Psoas muscle (tissue), 8 donors: ENCODE results near the gene EEF1AKMT4. TPM values are rescaled to one million over a fixed set of nuclear protein-coding genes. Genes with fewer than 3 reads are reported as not detected.
A peak's percentile ranks its signal among the peaks of the same experiment; 100 is the strongest.

Source experiments
- ATAC-seq, 4 donors: fragments of 200-7000 bp; cut with Tn5 transposase; one replicate each; pipeline ENCODE4 v1.9.1; 2020; ENCODE audit warnings: moderate library complexity in 3 of 4, mild to moderate bottlenecking in 2 of 4
- DNase-seq, 2 donors: peaks; one replicate each; pipeline ENCODE4 v3.0.0-alpha.2; 2020
- H3K27ac ChIP-seq: fragments of 200-600 bp; one replicate; pipeline ENCODE4 v1.8.0; 2022
- H3K27me3 ChIP-seq, 3 donors: fragments of 200-600 bp in 1 of 3; one replicate each; pipeline versions ENCODE4 v1.6.1 to v1.8.0; 2013 to 2022; ENCODE audit warnings: low read length in 2 of 3, mild to moderate bottlenecking in 2 of 3, moderate library complexity in 1 of 3; ENCODE audit not compliant: insufficient read depth in 3 of 3
- H3K36me3 ChIP-seq, 2 donors: fragments of 200-600 bp in 1 of 2; one replicate each; pipeline versions ENCODE4 v1.6.1 to v1.8.0; 2013 to 2022; ENCODE audit warnings: low read depth in 1 of 2, mild to moderate bottlenecking in 1 of 2, moderate library complexity in 1 of 2; ENCODE audit not compliant: insufficient read depth in 1 of 2
- H3K4me1 ChIP-seq: fragments of 200-600 bp; one replicate; pipeline ENCODE4 v1.8.0; 2022
- H3K4me3 ChIP-seq: fragments of 200-600 bp; one replicate; pipeline ENCODE4 v1.8.0; 2022; ENCODE audit warnings: mild to moderate bottlenecking
- H3K9me3 ChIP-seq: fragments of 200-600 bp; one replicate; pipeline ENCODE4 v1.8.0; 2022
- WGBS, 3 donors: extraction: QIAGEN DNeasy Blood & Tissue Kit; methylation state at CpG; one replicate each; pipeline versions ENCODE4 v1.1.6 to v1.1.7; 2013; 5-methylcytosine and 5-hydroxymethylcytosine counted together
- intact Hi-C, 2 donors: fragments of 100-400 bp; cut with DNase I; formaldehyde crosslinking; loops; one replicate each; pipeline versions ENCODE4 v1.11.0 to v1.14.2; 2022
- polyA plus RNA-seq, 3 donors: library from polyadenylated mRNA; stranded (reverse); fragments of 200-250 nt; gene quantifications; one replicate each; pipeline ENCODE4 v1.2.3, GENCODE V29; 2013
- total RNA-seq, 4 donors: library from RNA; stranded (reverse); fragmentation: NEBNext Ultra II Directional in 2 of 4; extraction: Animal tissue kit (Norgen Biotek cat#: 25700) in 2 of 4; gene quantifications; one replicate each; pipeline versions ENCODE4 v1.2.1 to v1.2.4, GENCODE V29; 2021 to 2023
- TF ChIP-seq, protein P1 (sequence below): fragments of 200-600 bp; IDR thresholded peaks from one replicate; pipeline ENCODE4 v1.8.0; 2022; ENCODE audit warnings: antibody characterized with exemption
- donor health status: healthy with polysubstance abuse.
- donor health status: DM: no; HTN: no; CAD: no; lungs with moderate emphysema.
- donor health status: Bipolar disorder and iron deficiency.
- donor health status: healthy.
- donor health status: DM: yes; HTN: yes; CAD: no.
- donor health status: DM: no; HTN: no; CAD: no.
- donor health status: DM: no; HTN: no; CAD: no.
- donor health status: DM: yes; HTN: yes; CAD: no.

The EEF1AKMT4 gene
- total and polyA plus RNA-seq, 7 donors = 1.8 to 25.5 (median 8.2) TPM

DNA sequence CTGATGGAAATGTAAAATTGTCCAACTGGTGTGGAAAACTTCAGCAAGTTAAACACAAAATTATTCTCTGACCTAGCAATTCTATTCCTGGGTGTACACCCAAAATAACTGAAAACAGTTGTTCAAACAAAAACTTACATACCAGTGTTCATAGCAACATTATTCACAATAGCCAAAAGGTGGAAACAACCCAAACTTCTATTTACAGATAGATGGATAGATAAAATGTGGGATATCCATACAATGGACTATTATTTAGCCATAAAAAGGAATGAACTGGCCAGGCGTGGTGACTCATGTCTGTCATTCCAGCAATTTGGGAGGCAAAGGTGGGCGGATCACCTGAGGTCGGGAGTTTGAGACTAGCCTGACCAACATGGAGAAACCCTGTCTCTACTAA, 27.0 kb upstream of the EEF1AKMT4 start:
- H3K4me3 ChIP-seq = no peak overlapping the region
- ATAC-seq (no peak), DNase-seq (no peak)
- H3K9me3 ChIP-seq = no peaks in the 10 kb centered on the region
- H3K27ac ChIP-seq = no peak overlapping the region
- peaks cover 0 to 10% (median 0%) of the 10 kb centered on the region in 3 donors for H3K27me3 ChIP-seq
- no peaks in the 10 kb centered on the region for H3K36me3 ChIP-seq
- no peaks in the 10 kb centered on the region for H3K4me1 ChIP-seq
- intact Hi-C loops = no loop called here
- TF ChIP-seq, protein P1, sequence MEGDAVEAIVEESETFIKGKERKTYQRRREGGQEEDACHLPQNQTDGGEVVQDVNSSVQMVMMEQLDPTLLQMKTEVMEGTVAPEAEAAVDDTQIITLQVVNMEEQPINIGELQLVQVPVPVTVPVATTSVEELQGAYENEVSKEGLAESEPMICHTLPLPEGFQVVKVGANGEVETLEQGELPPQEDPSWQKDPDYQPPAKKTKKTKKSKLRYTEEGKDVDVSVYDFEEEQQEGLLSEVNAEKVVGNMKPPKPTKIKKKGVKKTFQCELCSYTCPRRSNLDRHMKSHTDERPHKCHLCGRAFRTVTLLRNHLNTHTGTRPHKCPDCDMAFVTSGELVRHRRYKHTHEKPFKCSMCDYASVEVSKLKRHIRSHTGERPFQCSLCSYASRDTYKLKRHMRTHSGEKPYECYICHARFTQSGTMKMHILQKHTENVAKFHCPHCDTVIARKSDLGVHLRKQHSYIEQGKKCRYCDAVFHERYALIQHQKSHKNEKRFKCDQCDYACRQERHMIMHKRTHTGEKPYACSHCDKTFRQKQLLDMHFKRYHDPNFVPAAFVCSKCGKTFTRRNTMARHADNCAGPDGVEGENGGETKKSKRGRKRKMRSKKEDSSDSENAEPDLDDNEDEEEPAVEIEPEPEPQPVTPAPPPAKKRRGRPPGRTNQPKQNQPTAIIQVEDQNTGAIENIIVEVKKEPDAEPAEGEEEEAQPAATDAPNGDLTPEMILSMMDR = no peak
- WGBS, 3 donors = 83 to 90% (median 86%) methylated on average over 3 of the region's 3 CpGs

DNA sequence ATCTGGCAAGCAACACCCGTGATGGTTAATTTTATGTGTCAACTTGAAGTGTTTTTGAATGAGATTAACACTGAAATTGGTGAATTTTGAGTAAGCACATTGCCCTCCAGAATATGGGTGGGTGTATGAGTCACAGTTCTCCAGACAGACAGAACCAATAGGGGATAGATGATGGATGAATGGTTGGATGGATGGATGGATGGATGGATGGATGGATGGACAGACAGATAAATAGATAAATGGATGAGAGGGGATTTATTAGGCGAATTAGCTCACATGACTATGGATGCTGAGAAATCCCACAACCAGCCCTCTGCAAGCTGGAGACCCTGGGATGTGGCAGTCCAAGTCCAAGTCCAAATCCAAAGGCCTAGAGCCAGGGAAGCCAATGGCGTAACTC, 25.5 kb upstream of the EEF1AKMT4 start:
- Histone ChIP-seq H3K27ac (no peak overlapping the region), H3K4me1 (no peaks in the 10 kb centered on the region), H3K36me3 (no peaks in the 10 kb centered on the region), H3K4me3 (no peak overlapping the region), H3K27me3 (peaks cover 0 to 22% (median 3%) of the 10 kb centered on the region in 3 donors), H3K9me3 (no peaks in the 10 kb centered on the region)
- no peak for ATAC-seq
- TF ChIP-seq, protein P1 = no peak
- 66 to 80% (median 74%) methylated on average over 3 of the region's 3 CpGs for WGBS, 3 donors
- intact Hi-C loops = no loop called here
- no peak for DNase-seq

GRCh38 chr3:184227481-184227935, 22.0 kb upstream of the EEF1AKMT4 start:
- no peak overlapping the region for H3K27ac ChIP-seq

DNA sequence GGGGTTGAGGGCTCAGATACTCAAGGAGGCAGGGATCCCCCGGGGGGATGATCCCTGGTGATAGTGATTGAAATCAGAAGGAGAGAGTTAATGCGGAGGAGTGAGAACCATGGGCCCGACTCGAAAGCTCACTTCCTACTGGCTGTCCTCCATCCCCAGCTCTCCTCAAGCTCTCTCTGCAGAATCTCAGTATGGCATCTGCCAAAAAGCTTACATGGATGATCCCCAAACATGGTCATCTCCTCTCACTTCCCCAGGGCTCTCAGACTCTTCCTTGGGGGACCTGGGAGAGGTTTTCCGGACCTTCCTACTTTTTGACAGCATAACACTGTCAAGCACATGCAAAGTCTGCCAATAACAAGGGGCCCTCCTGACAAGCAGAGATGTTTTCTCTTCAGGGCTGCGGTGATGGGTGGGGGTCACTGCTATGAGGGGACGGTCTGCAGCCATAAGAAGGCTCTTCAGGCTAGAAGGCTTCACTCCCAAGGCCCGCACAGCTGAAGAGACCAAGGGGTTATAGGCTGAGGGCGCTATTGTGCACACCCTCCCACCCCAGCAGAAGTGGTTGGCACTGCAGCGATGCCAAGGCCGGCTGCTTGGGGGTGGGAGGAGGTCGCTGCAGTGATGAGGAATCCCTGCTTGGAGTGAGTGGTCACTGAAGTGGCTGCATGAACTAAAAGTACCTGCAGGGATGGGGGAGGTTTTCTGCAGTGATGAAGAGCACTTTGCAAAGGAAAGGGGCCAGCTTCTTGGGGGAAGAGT, 20.9 kb upstream of the EEF1AKMT4 start:
- TF ChIP-seq, protein P1 = no peak
- 34 to 41% (median 38%) methylated on average over 11 to 12 of the region's 12 CpGs for WGBS, 3 donors
- DNase-seq (no peak), ATAC-seq (no peak)
- Histone ChIP-seq H3K27ac (no peak overlapping the region), H3K4me3 (peak overlapping the region; percentile 59), H3K27me3 (peaks cover 0 to 61% (median 18%) of the 10 kb centered on the region in 3 donors), H3K36me3 (no peaks in the 10 kb centered on the region), H3K9me3 (no peaks in the 10 kb centered on the region), H3K4me1 (no peaks in the 10 kb centered on the region)
- intact Hi-C loops = loop anchor here in 1 of 2 donors (2.0 kb wide), 1 partner anchor 60 kb away; no protein-coding TSS in a partner anchor

More at GRCh38 chr3:184227481-184227935, 22.0 kb upstream of the EEF1AKMT4 start:
- intact Hi-C loops = no loop called here
- 55 to 62% (median 58%) methylated on average over 2 of the region's 2 CpGs for WGBS, 3 donors
- H3K4me1 ChIP-seq = no peaks in the 10 kb centered on the region
- DNase-seq (peak in 1 of 2 donors; percentile 56), ATAC-seq (peak; percentile 48 to 69 (median 59))
- H3K4me3 ChIP-seq = no peak overlapping the region
- no peaks in the 10 kb centered on the region for H3K36me3 ChIP-seq
- H3K27me3 ChIP-seq = peaks cover 0 to 54% (median 16%) of the 10 kb centered on the region in 3 donors
- no peaks in the 10 kb centered on the region for H3K9me3 ChIP-seq
- TF ChIP-seq, protein P1 = peak; percentile 77
